Adipose tissue (tissue), 3 donors: Measurements from ENCODE around the gene SMIM1. TPM values are rescaled to one million over a fixed set of nuclear protein-coding genes. Genes with fewer than 3 reads are reported as not detected.
"Not testable (repeated sequence)": the region's sequence is repeated elsewhere in the genome, so short reads cannot be mapped to it uniquely, and the experiment has no call there.

Experiments used
- H3K27ac ChIP-seq: one replicate; pipeline ENCODE4 v1.5.1; 2013; ENCODE audit warnings: low read depth, low read length
- WGBS, 3 donors: extraction: QIAGEN DNeasy Blood & Tissue Kit; methylation state at CpG; one replicate each; pipeline ENCODE4 v1.1.7; 2013; 5-methylcytosine and 5-hydroxymethylcytosine counted together
- polyA plus RNA-seq, 3 donors: library from polyadenylated mRNA; stranded (reverse); fragments of 200-250 nt; gene quantifications; one replicate each; pipeline ENCODE4 v1.2.3, GENCODE V29; 2013
- donor health status: healthy with polysubstance abuse.
- donor health status: Bipolar disorder and iron deficiency.
- donor health status: healthy.

The SMIM1 gene
- polyA plus RNA-seq, 3 donors = 1.8 to 8.2 (median 3.7) TPM

GRCh38 chr1:3785045-3785444 lies 12.5 kb downstream of the SMIM1 start:
- H3K27ac ChIP-seq = no peak overlapping the region
- 65 to 83% (median 74%) methylated on average over 13 of the region's 13 CpGs for WGBS, 3 donors

- H3K27ac ChIP-seq = no peak overlapping the region
- WGBS, 3 donors = 77 to 87% (median 85%) methylated on average over 14 of the region's 14 CpGs
Measured at GRCh38 chr1:3785456-3786157, 13.1 kb downstream of the SMIM1 start.

GRCh38 chr1:3786468-3787348 lies 14.2 kb downstream of the SMIM1 start:
- H3K27ac ChIP-seq = no peak overlapping the region
- WGBS, 3 donors = 89 to 93% (median 93%) methylated on average over 45 of the region's 45 CpGs

GRCh38 chr1:3787349-3787715 lies 14.8 kb downstream of the SMIM1 start:
- 75 to 88% (median 86%) methylated on average over 10 of the region's 10 CpGs for WGBS, 3 donors
- H3K27ac ChIP-seq = no peak overlapping the region

- 88 to 92% (median 91%) methylated on average over 26 of the region's 26 CpGs for WGBS, 3 donors
- no peak overlapping the region for H3K27ac ChIP-seq
Measured at GRCh38 chr1:3787745-3788605, 15.4 kb downstream of the SMIM1 start.

GRCh38 chr1:3788756-3789420 lies 16.3 kb downstream of the SMIM1 start:
- WGBS, 3 donors = 75 to 90% (median 87%) methylated on average over 15 to 16 of the region's 16 CpGs
- no peak overlapping the region for H3K27ac ChIP-seq

- no peak overlapping the region for H3K27ac ChIP-seq
- WGBS, 3 donors = 88 to 89% (median 88%) methylated on average over 32 to 34 of the region's 34 CpGs
Measured at GRCh38 chr1:3789421-3790300, 17.1 kb downstream of the SMIM1 start.

- 66 to 69% (median 67%) methylated on average over 12 of the region's 12 CpGs for WGBS, 3 donors
- H3K27ac ChIP-seq = no peak overlapping the region
Measured at GRCh38 chr1:3790500-3790923, 18.0 kb downstream of the SMIM1 start.

- WGBS, 3 donors = 83 to 87% (median 84%) methylated on average over 18 of the region's 18 CpGs
- no peak overlapping the region for H3K27ac ChIP-seq
Measured at GRCh38 chr1:3790952-3791351, 18.4 kb downstream of the SMIM1 start.

GRCh38 chr1:3795453-3796214 lies 23.1 kb downstream of the SMIM1 start:
- H3K27ac ChIP-seq = no peak overlapping the region

GRCh38 chr1:3796215-3797061 lies 23.9 kb downstream of the SMIM1 start, which contains the start of gene LRRC47:
Gene LRRC47 (minus strand): TSS chr1:3796498. CDS start chr1:3796476, 22 bp downstream.
- WGBS, 3 donors = 2 to 3% (median 3%) methylated on average over 42 to 60 of the region's 60 CpGs
- H3K27ac ChIP-seq = no peak within 1 kb of the TSS

More at GRCh38 chr1:3795453-3796214, 23.1 kb downstream of the SMIM1 start:
- 3 to 4% (median 4%) methylated on average over 50 to 53 of the region's 53 CpGs for WGBS, 3 donors

- no peak overlapping the region for H3K27ac ChIP-seq
- 85 to 89% (median 85%) methylated on average over 11 of the region's 11 CpGs for WGBS, 3 donors
Measured at GRCh38 chr1:3799976-3800685, 27.6 kb downstream of the SMIM1 start.

- WGBS, 3 donors = 72 to 80% (median 73%) methylated on average over 3 of the region's 3 CpGs
- not testable (repeated sequence) for H3K27ac ChIP-seq
Measured at GRCh38 chr1:3800795-3801194, 28.2 kb downstream of the SMIM1 start.

GRCh38 chr1:3803905-3804626 lies 31.5 kb downstream of the SMIM1 start:
- 62 to 70% (median 63%) methylated on average over 19 of the region's 19 CpGs for WGBS, 3 donors
- no peak overlapping the region for H3K27ac ChIP-seq

- not testable (repeated sequence) for H3K27ac ChIP-seq
- 57 to 63% (median 63%) methylated on average over 7 of the region's 7 CpGs for WGBS, 3 donors
Measured at GRCh38 chr1:3804627-3804944, 32.0 kb downstream of the SMIM1 start.
